Neural crest cell (in vitro differentiated cells): Measurements from ENCODE around the gene TNFRSF1B. TPM values are rescaled to one million over a fixed set of nuclear protein-coding genes. Genes with fewer than 3 reads are reported as not detected.

Source experiments
- DNase-seq: peaks from one replicate; pipeline ENCODE4 v3.0.0; 2021; ENCODE audit warnings: low read depth, mixed read lengths, low spot score
- H3K27ac Mint-ChIP-seq: one replicate; pipeline ENCODE4 v1.8.0; 2021; ENCODE audit warnings: mild to moderate bottlenecking, mixed read lengths; ENCODE audit not compliant: unreplicated experiment
- H3K27me3 Mint-ChIP-seq: 2 replicates; pipeline ENCODE4 v1.8.0; 2021; ENCODE audit warnings: low read depth, mild to moderate bottlenecking, mixed read lengths
- H3K36me3 Mint-ChIP-seq: 2 replicates; pipeline ENCODE4 v1.8.0; 2021; ENCODE audit warnings: low read depth, mild to moderate bottlenecking, mixed read lengths
- H3K4me1 Mint-ChIP-seq: 2 replicates; pipeline ENCODE4 v1.8.0; 2021; ENCODE audit warnings: mixed read lengths
- H3K4me3 Mint-ChIP-seq: one replicate; pipeline ENCODE4 v1.8.0; 2021; ENCODE audit warnings: mild to moderate bottlenecking, mixed read lengths
- H3K9me3 Mint-ChIP-seq: 2 replicates; pipeline ENCODE4 v1.8.0; 2021; ENCODE audit warnings: mixed read lengths
- CTCF ChIP-seq: fragments of 200-600 bp; sonication (generic); conservative IDR thresholded peaks from 2 replicates; pipeline ENCODE4 v1.5.0; 2021; ENCODE audit warnings: antibody characterized with exemption, mild to moderate bottlenecking
- total RNA-seq: library from RNA; stranded (reverse); gene quantifications from 2 replicates; pipeline ENCODE4 v1.2.1, GENCODE V29; 2021

Gene TNFRSF1B
- total RNA-seq, 1 donor from 2014 or later, result 3.3 TPM

- H3K9me3 Mint-ChIP-seq, result no peaks in the 10 kb centered on the region
- H3K27me3 Mint-ChIP-seq, result no peaks in the 10 kb centered on the region
- no peak for TF ChIP-seq CTCF
- DNase-seq, result no peak
- H3K4me3 Mint-ChIP-seq, result peak overlapping the region; percentile 5
- H3K36me3 Mint-ChIP-seq, result no peaks in the 10 kb centered on the region
- H3K27ac Mint-ChIP-seq, result peak overlapping the region; percentile 63
- H3K4me1 Mint-ChIP-seq, result peaks cover 29% of the 10 kb centered on the region
These were observed 8.3 kb upstream of the TNFRSF1B start for GRCh38 chr1:12158357-12159092.

- TF ChIP-seq CTCF, result no peak
- no peak for DNase-seq
- no peaks in the 10 kb centered on the region for H3K27me3 Mint-ChIP-seq
- no peak overlapping the region for H3K4me3 Mint-ChIP-seq
- H3K9me3 Mint-ChIP-seq, result no peaks in the 10 kb centered on the region
- H3K27ac Mint-ChIP-seq, result no peak overlapping the region
- H3K4me1 Mint-ChIP-seq, result peaks cover 29% of the 10 kb centered on the region
- no peaks in the 10 kb centered on the region for H3K36me3 Mint-ChIP-seq
These were observed 7.0 kb upstream of the TNFRSF1B start for GRCh38 chr1:12159816-12160215.

GRCh38 chr1:12161324-12161661 lies 5.5 kb upstream of the TNFRSF1B start:
- no peak overlapping the region for H3K27ac Mint-ChIP-seq
- peaks cover 24% of the 10 kb centered on the region for H3K4me1 Mint-ChIP-seq
- no peak overlapping the region for H3K4me3 Mint-ChIP-seq
- H3K36me3 Mint-ChIP-seq, result no peaks in the 10 kb centered on the region
- TF ChIP-seq CTCF, result no peak
- no peak for DNase-seq
- no peaks in the 10 kb centered on the region for H3K9me3 Mint-ChIP-seq
- peaks cover 3% of the 10 kb centered on the region for H3K27me3 Mint-ChIP-seq

- no peak for DNase-seq
- TF ChIP-seq CTCF, result no peak
- peaks cover 5% of the 10 kb centered on the region for H3K27me3 Mint-ChIP-seq
- peaks cover 27% of the 10 kb centered on the region for H3K4me1 Mint-ChIP-seq
- H3K27ac Mint-ChIP-seq, result peak overlapping the region; percentile 43
- H3K36me3 Mint-ChIP-seq, result no peaks in the 10 kb centered on the region
- no peaks in the 10 kb centered on the region for H3K9me3 Mint-ChIP-seq
- H3K4me3 Mint-ChIP-seq, result no peak overlapping the region
These were observed 4.9 kb upstream of the TNFRSF1B start for GRCh38 chr1:12161662-12162458.

- peaks cover 23% of the 10 kb centered on the region for H3K4me1 Mint-ChIP-seq
- DNase-seq, result no peak
- H3K4me3 Mint-ChIP-seq, result no peak overlapping the region
- H3K27ac Mint-ChIP-seq, result peak overlapping the region; percentile 43
- TF ChIP-seq CTCF, result no peak
- H3K27me3 Mint-ChIP-seq, result peaks cover 7% of the 10 kb centered on the region
- H3K9me3 Mint-ChIP-seq, result no peaks in the 10 kb centered on the region
- no peaks in the 10 kb centered on the region for H3K36me3 Mint-ChIP-seq
These were observed 4.2 kb upstream of the TNFRSF1B start for GRCh38 chr1:12162459-12163137.
